ENCODE data around the gene REEP3. TPM values are rescaled to one million over a fixed set of nuclear protein-coding genes. Genes with fewer than 3 reads are reported as not detected.

REEP3 gene
- total and polyA plus RNA-seq, 2 of the 8 experiments (the other 6 are each of a cell fraction or from before 2014, with no cell fraction given), result 5.8 to 31.5 TPM

DNA sequence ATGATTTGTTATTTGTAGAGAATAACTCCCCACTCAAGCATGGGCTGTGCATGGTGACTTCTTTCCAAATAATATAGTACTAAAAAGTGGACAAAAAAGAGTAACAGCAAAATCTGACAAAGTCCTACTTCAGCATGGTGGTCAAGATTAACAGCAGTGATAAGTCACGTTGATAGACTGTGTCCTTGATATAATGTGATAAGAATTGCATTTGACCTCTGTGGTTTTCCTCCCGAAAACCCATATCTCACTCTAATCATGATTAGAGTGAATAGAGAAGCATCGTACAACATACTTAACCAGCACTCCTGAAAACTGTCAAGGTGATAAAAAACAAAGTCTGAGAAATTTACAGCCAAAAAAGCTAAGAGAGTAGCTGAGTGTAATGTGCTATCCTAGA lies 42.4 kb downstream of the REEP3 start:
- Histone ChIP-seq H3K23me2 (ENCODE audit: low read depth, low read length) (no peaks in the 10 kb centered on the region), H3K4me2 (ENCODE audit: insufficient read depth in 1 of 2, low read depth in 2 of 2, low read length in 2 of 2) (no peak overlapping the region), H3K36me3 (ENCODE audit: control insufficient read depth in 2 of 4, insufficient read depth in 4 of 4, low read length in 3 of 4) (no peaks in the 10 kb centered on the region), H3K27me3 (replicated peaks in 1 of 4; ENCODE audit: control insufficient read depth in 3 of 4, extremely low read depth in 1 of 4, insufficient read depth in 3 of 4, low read length in 3 of 4) (no peaks in the 10 kb centered on the region), H2AFZ (ENCODE audit: low read length) (no peak overlapping the region), H3K4me1 (replicated peaks in 1 of 4; ENCODE audit: control insufficient read depth in 3 of 4, insufficient read depth in 4 of 4, low read length in 3 of 4) (peaks cover 0 to 2% (median 0%) of the 10 kb centered on the region in 4 experiments; a peak in 1 of 7 replicates), H4K91ac (replicated peaks; ENCODE audit: insufficient read length, low read length) (no peak overlapping the region), H4K5ac (ENCODE audit: insufficient read length, low read depth, low read length) (no peak overlapping the region), H4K8ac (ENCODE audit: extremely low read depth, insufficient read depth, low read length) (no peak overlapping the region), H3K4me3 (ENCODE audit: extremely low read depth in 1 of 4, insufficient read depth in 2 of 4, low read depth in 3 of 4, low read length in 4 of 4) (no peak overlapping the region), H2BK15ac (ENCODE audit: low read length) (no peak overlapping the region), H3K9me3 (ENCODE audit: insufficient read depth in 2 of 2, low read depth in 1 of 2, low read length in 1 of 2) (no peaks in the 10 kb centered on the region), H3K4ac (replicated peaks; ENCODE audit: insufficient read length, low read depth, low read length) (no peak overlapping the region), H3K9ac (replicated peaks in 1 of 4; ENCODE audit: extremely low read depth in 1 of 4, low read depth in 3 of 4, low read length in 3 of 4) (no peak overlapping the region), H3K79me1 (ENCODE audit: low read depth, low read length) (peaks cover 2% of the 10 kb centered on the region; the same call in 1 of the 2 replicates), H3K14ac (ENCODE audit: insufficient read length) (no peak overlapping the region), H2BK12ac (ENCODE audit: low read depth, low read length) (no peak overlapping the region), H2AK5ac (ENCODE audit: low read depth, low read length) (no peak overlapping the region), H3K18ac (ENCODE audit: extremely low read depth, low read length) (no peak overlapping the region), H4K20me1 (replicated peaks in 1 of 2; ENCODE audit: control insufficient read depth in 1 of 2, insufficient read depth in 2 of 2, low read length in 2 of 2) (no peaks in the 10 kb centered on the region), H3K56ac (replicated peaks; ENCODE audit: insufficient read length, low read depth, low read length) (no peak overlapping the region), H2BK120ac (replicated peaks; ENCODE audit: low read depth, low read length) (no peak overlapping the region), H3K23ac (ENCODE audit: insufficient read length) (no peak overlapping the region), H3K79me2 (ENCODE audit: control insufficient read depth in 1 of 2, insufficient read depth in 2 of 2, low read length in 2 of 2) (peaks cover 0 to 36% of the 10 kb centered on the region in 2 experiments; a peak in 2 of 4 replicates), H2BK20ac (ENCODE audit: low read length) (no peak overlapping the region), H3K27ac (ENCODE audit: low read depth, low read length) (no peak overlapping the region), H2BK5ac (ENCODE audit: low read depth, low read length) (no peak overlapping the region)
- 95% methylated on average over 3 of the region's 3 CpGs; no CpG with 5 or more reads in 1 of the 2 experiments for WGBS, 2 experiments (ENCODE audit: extremely low coverage in 1 of 2, insufficient coverage in 1 of 2, insufficient read length in 1 of 2, insufficient replicate concordance in 2 of 2, low coverage in 1 of 2, low lambda C conversion rate in 2 of 2, missing lambda C conversion rate in 1 of 2)
- TF ChIP-seq TAF7 (optimal IDR thresholded peaks at IDR 0.05; ENCODE audit: borderline replicate concordance, low read depth, low read length), result no peak
- no peak for TF ChIP-seq ZNF274 (IDR thresholded peaks at IDR 0.05; ENCODE audit: borderline replicate concordance, extremely low read depth, low read length)
- TF ChIP-seq FOSL1 (IDR thresholded peaks at IDR 0.05; ENCODE audit: insufficient read depth, low read depth, low read length), result no peak
- no peak for TF ChIP-seq BRCA1 (IDR thresholded peaks at IDR 0.05; ENCODE audit: low read depth, low read length)
- TF ChIP-seq NRF1 (IDR thresholded peaks at IDR 0.05; ENCODE audit: low read depth, low read length), result no peak
- no peak for TF ChIP-seq USF2 (IDR thresholded peaks at IDR 0.05; ENCODE audit: low read length)
- no peak for TF ChIP-seq SP1 (IDR thresholded peaks at IDR 0.05; ENCODE audit: low read depth, low read length)
- no peak for TF ChIP-seq TBP (IDR thresholded peaks at IDR 0.05; ENCODE audit: low read depth, low read length)
- no peak for TF ChIP-seq BCL11A (IDR thresholded peaks at IDR 0.05; ENCODE audit: low read depth in 2 of 2, low read length in 2 of 2)
- TF ChIP-seq RNF2 (IDR thresholded peaks at IDR 0.05; ENCODE audit: borderline replicate concordance, low read depth, low read length, missing control alignments, poor library complexity, severe bottlenecking), result no peak
- TF ChIP-seq CBX8 (IDR thresholded peaks at IDR 0.05; ENCODE audit: borderline replicate concordance, low read depth, low read length), result no peak
- TF ChIP-seq SIN3A (conservative IDR thresholded peaks at IDR 0.05 in 1 of 2, IDR thresholded peaks at IDR 0.05 in 1 of 2; ENCODE audit: low read depth in 1 of 2, low read length in 2 of 2), result no peak
- no peak for TF ChIP-seq KDM5A (IDR thresholded peaks at IDR 0.05; ENCODE audit: low read length)
- ChIA-PET POLR2A (ENCODE audit: partially characterized antibody) (interaction anchor here (0.9 kb wide), 1 partner anchor 18 kb away, joined by 3 read pairs; no protein-coding TSS in a partner anchor), CTCF (ENCODE audit: partially characterized antibody) (interaction anchor here (0.6 to 1.5 kb wide), 3 partner anchors 11 to 171 kb away, joined by 3 to 5 read pairs (median 3); no protein-coding TSS in a partner anchor)
- FAIRE-seq (no peak), DNase-seq (ENCODE audit: low read depth in 1 of 2, low spot score in 2 of 2) (no peak)

Measured in H1 (cell line).